H9 (cell line): ENCODE measurements around the gene SYVN1. TPM values are rescaled to one million over a fixed set of nuclear protein-coding genes. Genes with fewer than 3 reads are reported as not detected.

Experiments used
- DNase-seq: peaks from one replicate; pipeline ENCODE4 v3.0.0-alpha.2; 2017
- H2AFZ ChIP-seq: one replicate; pipeline ENCODE4 v1.6.1; 2013; ENCODE audit warnings: mild to moderate bottlenecking, low read length, control low read depth, moderate library complexity
- H2AK5ac ChIP-seq: 2 replicates; pipeline ENCODE4 v1.6.1; 2013; ENCODE audit warnings: low read length, control low read depth, mixed read lengths; ENCODE audit not compliant: insufficient read length
- H2BK120ac ChIP-seq: one replicate; pipeline ENCODE4 v1.6.1; 2013; ENCODE audit warnings: low read depth, mild to moderate bottlenecking, low read length, control low read depth, inconsistent platforms; ENCODE audit not compliant: poor library complexity, severe bottlenecking
- H2BK12ac ChIP-seq: 2 replicates; pipeline ENCODE4 v1.6.1; 2013; ENCODE audit warnings: low read length, control low read depth, mixed read lengths, low read depth; ENCODE audit not compliant: insufficient read length
- H2BK15ac ChIP-seq: 2 replicates; pipeline ENCODE4 v1.6.1; 2013; ENCODE audit warnings: low read depth, low read length, control low read depth
- H2BK20ac ChIP-seq: one replicate; pipeline ENCODE4 v1.6.1; 2013; ENCODE audit warnings: low read depth, mild to moderate bottlenecking, low read length, control low read depth, inconsistent platforms; ENCODE audit not compliant: poor library complexity, severe bottlenecking
- H2BK5ac ChIP-seq: 2 replicates; pipeline ENCODE4 v1.6.1; 2013; ENCODE audit warnings: low read length, control low read depth, mixed read lengths; ENCODE audit not compliant: insufficient read length
- H3K14ac ChIP-seq: 2 replicates; pipeline ENCODE4 v1.6.1; 2013; ENCODE audit warnings: low read length, control low read depth; ENCODE audit not compliant: insufficient read depth
- H3K18ac ChIP-seq: 2 replicates; pipeline ENCODE4 v1.6.1; 2013; ENCODE audit warnings: low read depth, mild to moderate bottlenecking, mixed read lengths, low read length, control low read depth; ENCODE audit not compliant: insufficient read length
- H3K23ac ChIP-seq: 2 replicates; pipeline ENCODE4 v1.6.1; 2013; ENCODE audit warnings: low read length, control low read depth, mixed read lengths, low read depth; ENCODE audit not compliant: insufficient read length
- H3K23me2 ChIP-seq: 2 replicates; pipeline ENCODE4 v1.6.1; 2013; ENCODE audit warnings: low read depth, mild to moderate bottlenecking, mixed read lengths, low read length, control low read depth; ENCODE audit not compliant: insufficient read length, poor library complexity, severe bottlenecking
- H3K27ac ChIP-seq: 2 replicates; pipeline ENCODE4 v1.5.1; 2013; ENCODE audit warnings: low read length, control low read depth, mixed read lengths, low read depth; ENCODE audit not compliant: insufficient read length
- H3K27me3 ChIP-seq: 2 replicates; pipeline ENCODE4 v1.6.1; 2013; ENCODE audit warnings: low read length, control low read depth, inconsistent platforms; ENCODE audit not compliant: insufficient read depth
- H3K4ac ChIP-seq: 2 replicates; pipeline ENCODE4 v1.6.1; 2013; ENCODE audit warnings: low read depth, mild to moderate bottlenecking, control low read depth, inconsistent platforms, low read length, moderate library complexity
- H3K4me1 ChIP-seq: 2 replicates; pipeline ENCODE4 v1.6.1; 2013; ENCODE audit warnings: low read length, control low read depth, inconsistent platforms; ENCODE audit not compliant: insufficient read depth
- H3K4me2 ChIP-seq: 2 replicates; pipeline ENCODE4 v1.6.1; 2013; ENCODE audit warnings: low read length, control low read depth, mixed read lengths; ENCODE audit not compliant: insufficient read length, insufficient read depth
- H3K56ac ChIP-seq: 2 replicates; pipeline ENCODE4 v1.6.1; 2013; ENCODE audit warnings: low read depth, mild to moderate bottlenecking, mixed read lengths, low read length, control low read depth; ENCODE audit not compliant: insufficient read length
- H3K79me1 ChIP-seq: 2 replicates; pipeline ENCODE4 v1.6.1; 2013; ENCODE audit warnings: low read depth, mild to moderate bottlenecking, moderate library complexity, low read length, control low read depth, inconsistent platforms; ENCODE audit not compliant: insufficient read depth, poor library complexity, severe bottlenecking
- H3K79me2 ChIP-seq: 2 replicates; pipeline ENCODE4 v1.6.1; 2013; ENCODE audit warnings: low read length, control low read depth, inconsistent platforms; ENCODE audit not compliant: insufficient read depth
- H3K9ac ChIP-seq: 2 replicates; pipeline ENCODE4 v1.6.1; 2013; ENCODE audit warnings: low read length, control low read depth, mixed read lengths; ENCODE audit not compliant: insufficient read length; ENCODE audit errors: extremely low read depth
- H3K9me3 ChIP-seq: one replicate; pipeline ENCODE4 v1.6.1; 2013; ENCODE audit warnings: low read depth, low read length, inconsistent platforms; ENCODE audit not compliant: control insufficient read depth
- H3T11ph ChIP-seq: one replicate; pipeline ENCODE4 v1.6.1; 2013; ENCODE audit warnings: mild to moderate bottlenecking, low read length, control low read depth, inconsistent platforms
- H4K20me1 ChIP-seq: one replicate; pipeline ENCODE4 v1.6.1; 2013; ENCODE audit not compliant: control insufficient read depth, insufficient read length, insufficient read depth
- H4K5ac ChIP-seq: 2 replicates; pipeline ENCODE4 v1.6.1; 2013; ENCODE audit warnings: low read depth, mild to moderate bottlenecking, mixed read lengths, low read length, control low read depth; ENCODE audit not compliant: insufficient read length
- H4K8ac ChIP-seq: replicated peaks from 2 replicates; pipeline ENCODE4 v1.6.1; 2013; ENCODE audit warnings: low read length, control low read depth, mixed read lengths, low read depth; ENCODE audit not compliant: insufficient read length
- H4K91ac ChIP-seq: 2 replicates; pipeline ENCODE4 v1.6.1; 2013; ENCODE audit warnings: low read depth, mild to moderate bottlenecking, moderate library complexity, mixed read lengths, low read length, control low read depth; ENCODE audit not compliant: insufficient read length
- H3K27ac Mint-ChIP-seq, 3 experiments: 2 replicates in 2 of 3; 3 replicates in 1 of 3; pipeline ENCODE4 v1.8.0; 2020 to 2021; ENCODE audit warnings: mixed read lengths in 3 of 3, mild to moderate bottlenecking in 1 of 3, moderate library complexity in 1 of 3
- H3K27me3 Mint-ChIP-seq: 2 replicates; pipeline ENCODE4 v1.8.0; 2021; ENCODE audit warnings: low read depth, mild to moderate bottlenecking, moderate library complexity, mixed read lengths
- H3K36me3 Mint-ChIP-seq, 3 experiments: 2 replicates in 2 of 3; 3 replicates in 1 of 3; pipeline ENCODE4 v1.8.0; 2020 to 2021; ENCODE audit warnings: low read depth in 3 of 3, mixed read lengths in 3 of 3; ENCODE audit not compliant: insufficient read depth in 1 of 3
- H3K4me1 Mint-ChIP-seq, 2 experiments: 2 replicates each; pipeline ENCODE4 v1.8.0; 2020; ENCODE audit warnings: mixed read lengths in 2 of 2
- H3K4me3 Mint-ChIP-seq, 2 experiments: 2 replicates in 1 of 2; 3 replicates in 1 of 2; pipeline ENCODE4 v1.8.0; 2020 to 2021; ENCODE audit warnings: mild to moderate bottlenecking in 2 of 2, mixed read lengths in 2 of 2, moderate library complexity in 1 of 2
- H3K9me3 Mint-ChIP-seq, 2 experiments: 2 replicates in 1 of 2; 3 replicates in 1 of 2; pipeline ENCODE4 v1.8.0; 2020; ENCODE audit warnings: mild to moderate bottlenecking in 2 of 2, mixed read lengths in 2 of 2, moderate library complexity in 1 of 2
- WGBS: extraction: QIAGEN DNeasy Blood & Tissue Kit; methylation state at CpG from one replicate; pipeline ENCODE4 v1.1.7; 2013; ENCODE audit warnings: missing lambda C conversion rate, low lambda C conversion rate, mixed read lengths; ENCODE audit not compliant: insufficient read length; ENCODE audit errors: extremely low coverage; 5-methylcytosine and 5-hydroxymethylcytosine counted together
- total RNA-seq: library from RNA; stranded (reverse); gene quantifications from 2 replicates; pipeline ENCODE4 v1.2.1, GENCODE V29; 2021
- TF ChIP-seq, protein P1 (sequence below): fragments of 200-600 bp; sonication (generic); conservative IDR thresholded peaks from 3 replicates; pipeline ENCODE4 v1.8.0; 2021; ENCODE audit warnings: antibody characterized with exemption, mild to moderate bottlenecking

SYVN1 gene
- total RNA-seq, 1 experiment from 2014 or later = 31.6 TPM

DNA sequence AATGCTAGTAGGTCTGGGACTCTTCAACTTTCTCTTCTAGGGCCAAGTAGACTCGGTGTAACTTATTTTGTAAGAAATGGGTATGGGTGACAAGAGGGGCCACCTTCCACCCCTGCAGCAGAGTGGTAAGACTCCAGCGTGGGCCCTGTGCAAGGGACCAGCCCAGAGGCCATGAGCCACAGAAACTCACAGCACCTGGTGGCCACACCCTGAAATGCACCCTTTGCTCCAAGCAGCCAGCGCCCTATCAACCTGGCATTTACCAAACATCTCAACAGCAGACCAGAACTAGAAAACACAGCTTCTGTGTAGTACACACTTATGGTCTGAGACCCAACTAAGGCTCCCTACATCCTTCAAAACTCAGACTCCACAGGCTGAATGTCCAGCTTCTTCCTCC lies 56.2 kb downstream of the SYVN1 start:
- no peak overlapping the region for H3K9ac ChIP-seq
- peak overlapping the region in 1 of 2 experiments; percentile 35; a peak in 1 of 5 replicates for H3K4me3 Mint-ChIP-seq
- peaks cover 48 to 73% (median 72%) of the 10 kb centered on the region in 3 experiments for H3K36me3 Mint-ChIP-seq

More for the DNA sequence above, 56.2 kb downstream of the SYVN1 start:
- Histone ChIP-seq H4K20me1 (no peaks in the 10 kb centered on the region), H4K91ac (no peak overlapping the region), H2BK12ac (no peak overlapping the region), H3K56ac (no peak overlapping the region), H3K4ac (no peak overlapping the region), H2BK5ac (no peak overlapping the region), H3K79me1 (peaks cover 13% of the 10 kb centered on the region), H2AFZ (no peak overlapping the region), H3K14ac (no peak overlapping the region), H3K27ac (no peak overlapping the region), H2BK20ac (no peak overlapping the region), H2AK5ac (no peak overlapping the region), H2BK120ac (no peak overlapping the region), H2BK15ac (no peak overlapping the region), H3K27me3 (no peaks in the 10 kb centered on the region), H3K23me2 (peaks cover 1% of the 10 kb centered on the region), H3K9me3 (no peaks in the 10 kb centered on the region), H4K5ac (no peak overlapping the region), H3K23ac (no peak overlapping the region), H3K4me2 (peak overlapping the region; percentile 1), H3T11ph (no peak overlapping the region), H3K79me2 (peaks cover 5% of the 10 kb centered on the region; the same call in 1 of the 2 replicates), H3K18ac (no peak overlapping the region), H4K8ac (no peak overlapping the region), H3K4me1 (no peaks in the 10 kb centered on the region)
- peak overlapping the region in 1 of 3 experiments; percentile 88; a peak in 3 of 7 replicates for H3K27ac Mint-ChIP-seq
- no peaks in the 10 kb centered on the region; a peak in 1 of 5 replicates for H3K9me3 Mint-ChIP-seq
- DNase-seq = peak; percentile 64
- TF ChIP-seq, protein P1, sequence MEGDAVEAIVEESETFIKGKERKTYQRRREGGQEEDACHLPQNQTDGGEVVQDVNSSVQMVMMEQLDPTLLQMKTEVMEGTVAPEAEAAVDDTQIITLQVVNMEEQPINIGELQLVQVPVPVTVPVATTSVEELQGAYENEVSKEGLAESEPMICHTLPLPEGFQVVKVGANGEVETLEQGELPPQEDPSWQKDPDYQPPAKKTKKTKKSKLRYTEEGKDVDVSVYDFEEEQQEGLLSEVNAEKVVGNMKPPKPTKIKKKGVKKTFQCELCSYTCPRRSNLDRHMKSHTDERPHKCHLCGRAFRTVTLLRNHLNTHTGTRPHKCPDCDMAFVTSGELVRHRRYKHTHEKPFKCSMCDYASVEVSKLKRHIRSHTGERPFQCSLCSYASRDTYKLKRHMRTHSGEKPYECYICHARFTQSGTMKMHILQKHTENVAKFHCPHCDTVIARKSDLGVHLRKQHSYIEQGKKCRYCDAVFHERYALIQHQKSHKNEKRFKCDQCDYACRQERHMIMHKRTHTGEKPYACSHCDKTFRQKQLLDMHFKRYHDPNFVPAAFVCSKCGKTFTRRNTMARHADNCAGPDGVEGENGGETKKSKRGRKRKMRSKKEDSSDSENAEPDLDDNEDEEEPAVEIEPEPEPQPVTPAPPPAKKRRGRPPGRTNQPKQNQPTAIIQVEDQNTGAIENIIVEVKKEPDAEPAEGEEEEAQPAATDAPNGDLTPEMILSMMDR = peak; percentile 76
- H3K27me3 Mint-ChIP-seq = no peaks in the 10 kb centered on the region
- H3K4me1 Mint-ChIP-seq = peaks cover 14 to 16% of the 10 kb centered on the region in 2 experiments
- WGBS = no CpG with 5 or more reads among the region's 3 CpGs
